ENCODE data around the gene RER1.

RER1 gene

DNA sequence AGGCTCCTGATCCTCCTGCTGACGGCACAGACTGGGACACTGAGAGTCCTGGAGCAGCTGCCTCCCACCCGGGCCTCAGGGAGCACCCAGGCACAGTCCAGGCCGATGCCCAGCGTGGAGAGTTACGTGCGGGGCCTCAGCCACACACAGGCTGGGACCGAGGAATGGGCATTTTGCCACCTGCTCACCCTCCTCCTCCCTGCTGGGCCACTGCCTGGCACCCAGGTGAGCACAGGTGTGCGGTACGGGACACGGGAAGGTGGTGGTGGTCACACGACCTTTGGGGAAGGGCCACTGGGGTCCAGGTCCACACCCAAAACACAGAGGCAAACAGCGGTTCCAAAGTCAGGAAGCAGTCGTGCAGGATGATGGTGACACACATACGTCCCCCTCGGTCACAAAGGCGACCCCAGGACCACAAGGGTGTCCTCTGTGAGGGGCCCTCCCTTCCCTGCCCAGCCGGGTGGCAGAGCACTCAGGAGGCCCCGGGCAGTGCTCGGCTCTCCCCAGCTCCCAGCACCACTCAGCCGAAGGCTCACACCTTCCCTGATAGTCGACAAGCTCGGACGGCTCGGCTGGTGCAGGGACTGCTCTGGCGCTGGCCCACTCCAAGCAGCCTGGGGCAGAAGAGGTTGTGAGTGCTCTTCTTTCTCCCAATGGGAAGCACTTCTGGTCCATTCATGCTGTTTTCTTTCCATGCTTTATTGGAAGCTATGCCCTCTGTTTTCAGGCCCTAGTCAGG lies 14.5 kb upstream of the RER1 start:
- no peak for DNase-seq

- no peak for DNase-seq
Observed at GRCh38 chr1:2377751-2378440, 13.7 kb upstream of the RER1 start.

DNA sequence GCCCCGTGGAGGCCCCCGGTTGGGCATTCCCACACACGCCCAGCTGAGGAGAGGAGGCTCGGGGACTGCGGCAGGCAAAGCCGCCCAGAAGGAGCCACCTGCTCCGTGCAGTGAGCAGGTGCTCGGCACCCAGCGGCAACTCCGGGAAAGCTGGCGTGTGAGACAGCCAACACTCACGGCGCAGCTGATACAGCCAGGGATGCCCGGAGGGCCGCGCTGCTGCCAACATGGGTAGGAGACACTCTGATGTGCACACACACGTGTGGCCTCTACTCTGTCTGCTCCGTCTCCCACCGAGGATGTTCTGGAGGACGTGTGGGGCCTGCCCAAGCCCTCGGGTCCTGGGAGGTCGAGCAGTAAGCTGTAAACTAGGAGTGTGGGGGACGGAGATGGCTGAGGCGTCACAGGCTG lies 13.2 kb upstream of the RER1 start:
- no peak for DNase-seq

DNA sequence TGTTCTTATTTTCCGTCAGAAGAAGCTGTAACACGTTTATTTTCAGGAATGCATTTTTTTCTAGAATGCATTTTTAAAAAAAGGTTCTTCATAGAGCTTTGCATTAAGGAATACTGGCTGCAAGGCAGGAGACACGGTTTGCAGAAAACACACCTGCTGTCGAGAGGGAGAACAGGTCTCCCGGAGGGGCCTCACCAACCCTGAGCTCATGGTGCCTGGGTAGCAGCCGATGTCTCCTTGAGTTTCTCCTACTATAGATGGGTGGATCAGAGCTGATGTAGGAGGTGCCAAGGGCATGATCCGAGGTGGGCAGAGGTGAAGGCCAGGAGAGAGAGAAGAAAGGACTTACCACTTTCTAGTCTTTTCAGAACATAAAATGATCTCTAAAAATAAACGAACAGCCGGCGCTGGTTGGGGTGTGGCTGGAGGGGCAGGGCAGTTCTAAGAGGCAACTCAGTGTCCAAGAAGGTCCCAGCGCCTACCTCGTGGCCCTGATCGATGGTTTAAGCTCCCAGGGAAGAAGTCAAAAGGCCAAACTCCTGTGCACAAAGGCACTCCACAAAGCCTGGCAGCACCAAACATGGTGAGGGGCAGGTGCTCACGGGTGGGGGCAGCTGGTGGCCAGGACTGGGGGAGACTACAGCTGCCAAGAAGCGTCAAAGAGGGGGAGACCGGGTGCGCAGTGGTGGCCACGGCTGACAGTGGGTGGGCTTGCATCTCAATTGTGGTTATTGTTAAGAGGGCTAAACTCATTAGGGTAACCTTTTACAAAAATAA lies 12.5 kb upstream of the RER1 start:
- DNase-seq = no peak

- DNase-seq = no peak
Observed at GRCh38 chr1:2379733-2380404, 11.8 kb upstream of the RER1 start.

DNA sequence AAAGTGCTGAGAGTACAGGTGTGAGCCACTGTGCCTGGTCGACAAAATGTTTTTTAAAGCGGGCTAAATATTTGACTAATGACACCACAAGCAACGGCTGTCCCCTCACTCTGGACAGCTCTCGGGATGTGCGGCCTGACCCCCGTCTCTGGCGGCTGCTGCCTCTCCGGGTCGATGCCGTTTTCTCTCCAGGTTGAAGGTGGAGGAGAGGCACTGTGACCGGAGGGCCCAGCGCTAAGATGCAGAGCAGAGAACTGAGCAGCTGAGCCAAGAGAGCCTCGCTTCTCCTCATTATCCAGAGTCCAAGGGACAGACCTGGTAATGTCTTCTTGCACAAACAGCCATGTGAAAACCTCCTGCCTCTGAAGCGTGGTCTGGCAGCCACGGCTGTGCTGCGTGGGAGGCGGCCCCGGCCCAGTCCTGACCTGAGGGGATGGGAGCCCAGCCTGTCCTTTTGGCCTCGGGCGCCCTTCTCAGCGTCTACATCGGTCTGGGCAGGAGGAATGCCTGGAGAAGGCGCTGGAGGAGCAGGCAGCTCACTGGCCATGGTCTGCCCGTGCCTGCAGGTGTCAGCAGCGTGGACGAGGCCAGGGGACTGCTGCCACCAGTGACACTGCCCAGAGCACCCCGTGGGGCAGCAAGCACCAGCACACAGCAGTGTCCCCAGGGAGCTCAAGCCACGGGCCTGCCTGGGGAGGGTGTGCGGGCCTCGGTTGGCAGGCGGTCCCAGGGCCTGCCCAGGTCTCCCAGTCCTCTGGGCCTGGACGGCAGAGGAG lies 10.6 kb upstream of the RER1 start:
- no peak for DNase-seq

DNA sequence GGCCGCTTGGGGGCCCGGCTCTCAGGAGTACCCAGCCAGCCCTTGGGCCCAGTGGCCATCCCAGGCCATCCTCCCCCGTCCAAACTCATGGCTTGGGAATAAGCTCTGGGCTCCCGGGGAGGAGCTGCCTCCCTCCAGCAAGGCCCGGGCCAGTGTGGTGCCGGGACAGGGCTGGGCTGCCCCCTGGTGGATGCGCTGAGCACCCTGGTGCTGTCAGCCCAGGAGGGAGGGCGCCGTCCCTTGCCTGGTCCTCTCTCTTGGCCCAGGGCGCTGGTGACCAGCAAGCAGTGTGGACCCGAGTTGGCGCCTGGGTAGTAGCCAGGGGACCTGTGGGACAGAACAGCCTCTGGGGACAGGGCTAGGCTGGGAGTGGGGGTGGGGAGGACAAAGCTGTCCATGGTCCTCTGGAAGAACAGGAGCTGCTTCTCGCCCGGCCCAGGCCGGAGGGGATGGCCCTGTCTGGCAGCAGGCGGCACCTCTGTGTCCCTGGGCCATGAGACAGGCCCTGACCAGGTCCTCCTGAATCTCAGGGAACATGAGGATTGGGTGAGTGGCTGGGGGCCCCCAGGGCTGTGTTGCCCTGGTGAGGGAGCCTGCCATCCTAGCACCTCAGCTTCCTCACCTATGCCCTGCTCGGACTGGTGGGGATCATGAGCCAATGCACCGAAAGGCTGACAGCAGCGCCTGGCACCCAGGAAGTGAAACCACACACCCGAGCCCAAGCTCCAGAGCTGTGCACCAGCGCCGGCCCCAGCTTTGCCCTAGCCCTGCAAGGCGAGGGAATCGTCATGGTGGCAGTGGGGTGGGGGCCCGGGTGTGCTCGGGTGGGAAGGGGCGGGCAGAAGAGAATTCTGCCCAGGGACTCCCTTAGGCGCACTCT lies 9.7 kb upstream of the RER1 start:
- DNase-seq = peak; percentile 84

DNA sequence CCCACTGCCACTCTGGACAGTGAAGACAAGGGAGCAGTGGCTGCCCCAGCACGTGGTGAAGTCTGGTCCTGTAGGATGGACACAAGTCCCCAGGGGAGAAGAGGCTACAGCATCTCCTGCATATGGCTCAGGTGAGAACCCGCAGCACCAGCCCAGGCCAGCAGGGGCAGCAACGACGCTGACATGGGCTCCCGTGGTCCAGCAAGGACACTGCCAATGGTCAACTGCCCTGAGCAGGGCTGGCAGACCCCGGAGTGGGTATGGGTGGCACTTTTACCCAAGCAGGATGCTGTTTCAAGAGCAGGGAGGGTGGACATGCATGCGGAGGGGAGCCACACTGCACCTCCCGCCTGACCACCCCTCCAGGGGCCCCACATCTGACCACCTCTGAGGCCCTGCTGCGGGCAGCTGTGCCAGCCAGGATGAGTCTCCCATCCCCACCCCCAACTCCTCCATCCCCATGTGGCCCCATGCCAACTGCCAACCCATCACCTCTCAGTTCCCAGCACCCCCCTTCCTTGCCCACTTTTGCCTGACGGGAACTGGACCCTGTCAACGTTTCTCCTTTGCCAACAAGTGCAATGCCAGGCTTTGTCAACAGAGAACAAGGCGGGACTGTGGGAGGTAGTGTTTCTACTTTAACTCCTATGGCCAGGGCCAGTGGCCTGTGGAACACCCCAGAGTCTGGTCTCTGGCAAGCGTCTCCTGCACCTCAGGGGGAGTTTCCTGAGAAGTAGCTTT lies 8.8 kb upstream of the RER1 start:
- peak; percentile 42 for DNase-seq

- no peak for DNase-seq
Observed at GRCh38 chr1:2383576-2383975, 8.1 kb upstream of the RER1 start.

GRCh38 chr1:2384130-2384860 lies 7.3 kb upstream of the RER1 start:
- no peak for DNase-seq

DNA sequence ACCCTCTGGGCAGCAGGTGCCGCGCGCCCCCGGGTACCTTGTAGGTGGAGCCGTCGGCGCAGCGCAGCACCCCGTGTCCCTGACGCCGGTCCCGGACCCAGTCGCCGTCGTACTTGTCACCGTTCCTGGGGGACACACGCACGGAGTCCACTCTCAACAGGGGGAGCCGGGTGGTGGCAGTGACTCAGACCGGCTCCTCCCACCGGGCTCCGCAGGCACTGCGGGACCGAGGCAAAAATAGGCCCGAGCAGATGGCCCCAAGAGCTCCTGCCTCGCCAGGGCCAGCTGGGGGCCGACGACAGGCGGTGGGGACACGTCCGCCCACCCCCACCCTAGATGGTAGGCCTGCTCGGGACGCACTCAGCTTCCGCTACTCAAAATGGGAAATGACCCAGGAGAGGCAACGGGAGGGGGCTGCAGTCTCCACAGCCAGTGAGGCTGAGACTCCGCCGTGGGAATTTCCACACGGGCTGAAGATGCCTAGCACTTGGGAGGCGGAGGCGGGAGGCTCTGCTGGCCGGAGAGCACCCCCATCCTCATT lies 6.6 kb upstream of the RER1 start:
- no peak for DNase-seq

GRCh38 chr1:2385606-2386280 lies 5.9 kb upstream of the RER1 start:
- DNase-seq = no peak

DNA sequence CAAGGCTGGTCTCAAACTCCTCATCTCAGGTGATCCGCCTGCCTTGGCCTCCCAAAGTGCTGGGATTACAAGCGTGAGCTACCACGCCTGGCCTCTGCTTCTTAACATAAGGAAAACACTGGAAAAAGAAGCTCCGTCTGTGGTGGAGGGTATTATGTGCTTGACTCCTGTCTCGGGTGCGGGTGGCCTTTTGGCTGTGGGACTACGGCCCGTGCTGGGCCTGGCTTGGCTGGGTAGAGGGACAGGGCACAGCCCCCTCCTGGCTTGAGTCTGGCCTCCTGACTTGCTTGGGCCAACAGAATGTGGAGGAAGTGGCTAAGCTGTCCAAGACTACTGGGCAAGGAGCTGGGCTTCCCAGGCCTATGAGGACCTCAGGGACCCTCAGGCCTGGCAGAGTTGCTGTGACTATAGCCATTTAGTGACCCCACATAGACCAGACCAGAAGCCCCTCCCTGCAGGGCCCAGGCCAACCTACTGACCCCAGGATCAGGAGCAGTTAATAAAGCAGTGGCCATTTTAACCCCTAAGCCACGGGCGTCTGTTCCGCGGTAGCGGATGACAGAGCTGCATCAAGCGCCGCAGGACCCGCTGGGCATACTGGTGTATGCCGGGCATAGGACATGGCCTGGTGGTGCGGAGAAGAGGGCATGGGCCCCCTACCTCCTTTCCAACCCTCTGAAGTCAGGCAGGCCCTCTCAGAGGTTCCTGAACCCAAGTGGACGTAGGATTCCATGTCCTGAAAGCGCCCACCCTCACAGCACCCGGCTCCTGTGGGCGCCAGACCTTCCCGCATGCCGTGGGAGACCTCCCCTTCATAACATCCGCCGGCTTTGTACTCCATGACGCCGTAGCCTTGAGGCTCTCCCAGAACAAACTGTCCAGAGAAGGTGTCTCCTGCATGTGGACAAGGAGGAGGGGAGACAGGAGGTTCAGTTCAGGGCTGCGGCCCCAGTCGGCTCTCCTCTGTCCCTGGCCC lies 4.7 kb upstream of the RER1 start:
- no peak for DNase-seq

GRCh38 chr1:2388004-2388913 lies 3.4 kb upstream of the RER1 start:
- DNase-seq = no peak

GRCh38 chr1:2389644-2390043 lies 2.0 kb upstream of the RER1 start:
- DNase-seq = no peak

DNA sequence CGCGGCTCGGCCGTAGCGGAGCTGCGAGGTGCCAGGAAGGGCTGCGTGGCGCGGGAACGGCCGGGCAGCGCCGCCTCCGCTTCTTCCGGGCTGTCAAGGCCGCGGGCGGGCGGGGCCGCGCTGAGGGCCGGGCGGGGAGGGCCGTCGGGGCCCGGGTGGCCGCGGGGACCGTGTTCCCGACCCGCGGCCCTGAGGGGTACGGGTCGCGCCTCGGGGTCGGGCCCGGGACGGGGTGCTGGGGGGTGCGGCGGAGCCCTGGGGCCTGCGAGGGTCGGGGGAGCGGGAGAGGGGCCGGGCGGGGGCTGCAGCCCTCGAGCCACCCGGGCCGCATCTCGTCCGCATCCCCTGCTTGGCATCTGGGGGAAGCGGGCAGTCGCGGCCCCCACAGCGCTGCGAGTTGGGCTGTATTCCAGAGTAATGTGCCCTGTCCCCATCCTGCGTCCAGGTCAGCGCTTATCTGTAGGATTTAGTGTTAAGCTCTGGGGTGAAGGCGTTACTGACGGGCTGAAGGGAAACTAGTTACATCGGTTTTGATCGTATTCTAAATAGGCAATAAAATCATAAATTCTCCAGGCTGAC lies 379 bp downstream of the RER1 start:
- peak; percentile 45 for DNase-seq

Measured in hematopoietic multipotent progenitor cell treated with erythropoietin and hydrocortisone succinate and interleukin-3 and kit ligand, for 4 days (in vitro differentiated cells).